Fibroblast of skin of right quadriceps (primary cell): Measurements from ENCODE around the gene RGS6.

Experiments used
- DNase-seq: peaks from one replicate; pipeline ENCODE4 v3.0.0-alpha.2; 2013

RGS6 gene

GRCh38 chr14:72562300-72562699 is 630.1 kb downstream of the RGS6 start:
- DNase-seq, result no peak

- no peak for DNase-seq
Observed at GRCh38 chr14:72563676-72564075, 631.4 kb downstream of the RGS6 start.

GRCh38 chr14:72565149-72565559 is 632.9 kb downstream of the RGS6 start:
- DNase-seq, result no peak

GRCh38 chr14:72565917-72566316 is 633.7 kb downstream of the RGS6 start:
- DNase-seq, result no peak

GRCh38 chr14:72567226-72567625 is 635.0 kb downstream of the RGS6 start:
- DNase-seq, result no peak

- DNase-seq, result no peak
Observed at GRCh38 chr14:72568296-72568992, 636.2 kb downstream of the RGS6 start.

- no peak for DNase-seq
Observed at GRCh38 chr14:72573725-72574417, 641.6 kb downstream of the RGS6 start.

- no peak for DNase-seq
Observed at GRCh38 chr14:72574715-72575114, 642.5 kb downstream of the RGS6 start.

GRCh38 chr14:72576258-72576657 is 644.0 kb downstream of the RGS6 start:
- no peak for DNase-seq

GRCh38 chr14:72577521-72577920 is 645.3 kb downstream of the RGS6 start:
- no peak for DNase-seq

GRCh38 chr14:72578514-72578913 is 646.3 kb downstream of the RGS6 start:
- no peak for DNase-seq

GRCh38 chr14:72582582-72582981 is 650.4 kb downstream of the RGS6 start:
- no peak for DNase-seq

GRCh38 chr14:72583316-72584272 is 651.4 kb downstream of the RGS6 start:
- no peak for DNase-seq

- no peak for DNase-seq
Observed at GRCh38 chr14:72588521-72588920, 656.3 kb downstream of the RGS6 start.

- no peak for DNase-seq
Observed at GRCh38 chr14:72589652-72590051, 657.4 kb downstream of the RGS6 start.

GRCh38 chr14:72590577-72590976 is 658.3 kb downstream of the RGS6 start:
- DNase-seq, result no peak

- no peak for DNase-seq
Observed at GRCh38 chr14:72591391-72591790, 659.2 kb downstream of the RGS6 start.

- no peak for DNase-seq
Observed at GRCh38 chr14:72594099-72594901, 662.1 kb downstream of the RGS6 start.

GRCh38 chr14:72595152-72595862 is 663.1 kb downstream of the RGS6 start:
- no peak for DNase-seq

- no peak for DNase-seq
Observed at GRCh38 chr14:72597252-72598233, 665.3 kb downstream of the RGS6 start.

GRCh38 chr14:72598306-72598705 is 666.1 kb downstream of the RGS6 start:
- DNase-seq, result no peak
